Heart left ventricle (tissue), 16 donors: ENCODE results near the gene FBXL17. TPM values are rescaled to one million over a fixed set of nuclear protein-coding genes. Genes with fewer than 3 reads are reported as not detected.
A peak's percentile ranks its signal among the peaks of the same experiment; 100 is the strongest.

Experiments used
- ATAC-seq, 4 donors: fragments of 200-7000 bp; cut with Tn5 transposase; one replicate each; pipeline ENCODE4 v1.9.1; 2020 to 2022; ENCODE audit warnings: moderate library complexity in 4 of 4, mild to moderate bottlenecking in 3 of 4, moderate number of reproducible peaks in 1 of 4
- DNase-seq, 5 donors: peaks; one replicate each; pipeline ENCODE4 v3.0.0-alpha.2; 2020
- H3K27ac ChIP-seq, 12 donors: fragments of 200-600 bp; sonication (generic) in 4 of 12; one replicate each; pipeline versions ENCODE4 v1.5.0 to v1.8.0; 2016 to 2022; ENCODE audit warnings: mild to moderate bottlenecking in 2 of 12
- H3K27me3 ChIP-seq, 9 donors: fragments of 200-600 bp; sonication (generic) in 2 of 9; one replicate each; pipeline versions ENCODE4 v1.5.1 to v1.8.0; 2016 to 2022; ENCODE audit warnings: mild to moderate bottlenecking in 3 of 9
- H3K36me3 ChIP-seq, 9 donors: fragments of 200-600 bp; sonication (generic) in 2 of 9; one replicate each; pipeline versions ENCODE4 v1.5.0 to v1.8.0; 2018 to 2022; ENCODE audit warnings: mild to moderate bottlenecking in 2 of 9
- H3K4me1 ChIP-seq, 12 donors: fragments of 200-600 bp; sonication (generic) in 4 of 12; one replicate each; pipeline versions ENCODE4 v1.5.0 to v1.8.0; 2016 to 2022; ENCODE audit warnings: mild to moderate bottlenecking in 3 of 12
- H3K4me3 ChIP-seq, 12 donors: fragments of 200-600 bp; sonication (generic) in 4 of 12; one replicate each; pipeline versions ENCODE4 v1.5.0 to v1.8.0; 2017 to 2022; ENCODE audit warnings: mild to moderate bottlenecking in 9 of 12, moderate library complexity in 4 of 12
- H3K9me3 ChIP-seq, 12 donors: fragments of 200-600 bp; sonication (generic) in 4 of 12; one replicate each; pipeline versions ENCODE4 v1.5.0 to v1.8.0; 2016 to 2022; ENCODE audit warnings: mild to moderate bottlenecking in 1 of 12
- POLR2A ChIP-seq, 2 donors: fragments of 450-650 bp; IDR thresholded peaks; one replicate each; pipeline ENCODE4 v1.6.1; 2017; ENCODE audit warnings: antibody characterized with exemption in 2 of 2, mild to moderate bottlenecking in 2 of 2, moderate library complexity in 2 of 2
- WGBS, 4 donors: extraction: QIAGEN DNeasy Blood & Tissue Kit in 2 of 4; methylation state at CpG; one replicate each; pipeline versions ENCODE4 v1.1.5 to v1.1.7; 2013 to 2018; 5-methylcytosine and 5-hydroxymethylcytosine counted together
- intact Hi-C, 10 donors: fragments of 100-400 bp; cut with DNase I; formaldehyde crosslinking; loops; one replicate each; pipeline versions ENCODE4 v1.11.1 to v1.14.2; 2022
- polyA plus RNA-seq, 2 donors: library from polyadenylated mRNA; stranded (reverse); fragments of 200-250 nt; gene quantifications; one replicate each; pipeline ENCODE4 v1.2.3, GENCODE V29; 2013
- total RNA-seq, 9 donors: library from RNA; depleted of rRNA in 2 of 9; stranded (reverse); fragments of >200 nt in 2 of 9; fragmentation: NEBNext Ultra II Directional in 3 of 9; extraction: Animal tissue kit (Norgen Biotek cat#: 25700) in 3 of 9; gene quantifications; one replicate each; pipeline versions ENCODE4 v1.1.0 to v1.2.4, GENCODE V29; 2016 to 2023
- TF ChIP-seq, protein P1 (sequence below), 12 donors: fragments of 200-600 bp; sonication (generic) in 4 of 12; IDR thresholded peaks; one replicate each; pipeline versions ENCODE4 v1.5.0 to v1.8.0; 2018 to 2022; ENCODE audit warnings: antibody characterized with exemption in 12 of 12, mild to moderate bottlenecking in 5 of 12
- donor health status: ischemic (EF 13 %, LVEDD 7.1; RV severe dilation, severe dysfunction).
- donor health status: healthy with polysubstance abuse.
- donor health status: DM: no; HTN: yes; CAD: no.
- donor health status: DM: no; HTN: no; CAD: no.
- donor health status: ischemic (EF 25% LVEDD 6.9; RV normal size, moderate dysfunction).
- donor health status: ischemic (EF 25% LVEDD 5.7; RV mildly dilated, moderate dysfunction).
- donor health status: healthy.
- donor health status: DM: yes; HTN: yes; CAD: no.
- donor health status: ischemic (EF 35%, LVEDD 5.7; RV mildly dilated, moderate dysfunction).
- donor health status: nonischemic (EF 11% LVEDD 7.7; RV severe dilation, severe dysfunction).
- donor health status: DM: yes; HTN: yes; CAD: no.
- donor health status: PGD.
- donor health status: ischemic (EF 29% LVEDD 5.4; RV normal size, mild dysfunction).
- donor health status: nonischemic (EF 23%, LVEDD 6.1; RV moderate dilation, normal function).

The FBXL17 gene
- total and polyA plus RNA-seq, 11 donors = 10.2 to 39.4 (median 33.1) TPM

DNA sequence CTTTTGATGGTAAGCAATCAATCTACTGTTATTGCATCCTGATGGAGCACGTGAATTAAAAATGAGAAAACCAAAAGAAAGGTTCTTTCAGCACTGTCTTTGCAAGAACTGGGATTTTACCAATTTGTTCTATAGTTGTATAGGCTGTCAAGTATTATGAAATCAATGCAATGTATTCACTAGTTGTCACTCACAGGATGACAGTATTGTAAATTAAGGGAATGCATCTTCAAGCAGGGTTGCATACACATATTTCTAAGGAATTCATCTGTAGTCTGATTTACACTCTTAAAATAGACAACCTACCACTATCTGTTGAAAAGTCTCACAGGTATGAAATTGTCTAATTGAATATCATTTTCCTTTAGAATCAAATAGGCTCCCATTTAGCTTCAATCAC lies 252.8 kb downstream of the FBXL17 start:
- intact Hi-C loops = no loop called here
- WGBS, 4 donors = 96 to 99% (median 97%) methylated on average over 1 of the region's 1 CpG
- no peaks in the 10 kb centered on the region for H3K36me3 ChIP-seq

DNA sequence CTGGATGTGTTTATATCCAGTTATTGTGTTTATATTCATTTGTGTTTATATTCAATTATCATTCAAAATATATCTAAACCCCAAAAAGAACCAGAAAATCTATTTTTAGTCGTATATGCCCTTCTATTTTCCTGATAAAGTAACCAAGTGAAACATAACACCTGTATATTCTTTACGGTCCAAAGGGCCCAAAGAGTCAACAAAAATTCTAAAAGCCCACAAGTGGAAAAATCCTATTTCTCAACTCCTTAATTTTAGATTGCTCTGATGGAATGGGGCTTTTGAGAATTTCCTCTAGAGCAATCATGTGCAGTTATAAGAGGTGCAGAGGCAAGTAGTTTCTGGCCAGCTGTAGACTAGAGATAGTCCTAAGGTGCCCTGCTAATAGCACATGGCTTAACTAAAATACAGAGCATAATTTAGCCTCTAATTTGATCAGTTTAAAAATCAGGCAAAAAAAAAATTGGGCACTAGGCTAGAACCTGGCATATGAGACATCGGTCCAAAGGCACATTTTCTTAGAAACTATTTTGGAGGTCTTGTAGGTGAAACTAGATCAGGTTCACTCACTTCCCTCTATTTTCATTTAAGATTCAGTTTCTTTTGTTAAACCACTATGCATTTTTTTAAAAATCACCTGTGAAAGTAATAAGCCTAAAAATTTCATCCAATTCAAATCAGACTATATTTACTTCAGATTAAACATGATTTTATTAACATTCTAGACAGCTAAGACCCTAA lies 256.0 kb downstream of the FBXL17 start:
- Histone ChIP-seq H3K27me3 (no peaks in the 10 kb centered on the region), H3K4me3 (no peak overlapping the region), H3K36me3 (no peaks in the 10 kb centered on the region), H3K4me1 (peaks cover 0 to 13% (median 0%) of the 10 kb centered on the region in 12 donors), H3K27ac (no peak overlapping the region), H3K9me3 (no peaks in the 10 kb centered on the region)
- DNase-seq (no peak), ATAC-seq (peak in 1 of 4 donors; percentile 39)
- TF ChIP-seq, protein P1, sequence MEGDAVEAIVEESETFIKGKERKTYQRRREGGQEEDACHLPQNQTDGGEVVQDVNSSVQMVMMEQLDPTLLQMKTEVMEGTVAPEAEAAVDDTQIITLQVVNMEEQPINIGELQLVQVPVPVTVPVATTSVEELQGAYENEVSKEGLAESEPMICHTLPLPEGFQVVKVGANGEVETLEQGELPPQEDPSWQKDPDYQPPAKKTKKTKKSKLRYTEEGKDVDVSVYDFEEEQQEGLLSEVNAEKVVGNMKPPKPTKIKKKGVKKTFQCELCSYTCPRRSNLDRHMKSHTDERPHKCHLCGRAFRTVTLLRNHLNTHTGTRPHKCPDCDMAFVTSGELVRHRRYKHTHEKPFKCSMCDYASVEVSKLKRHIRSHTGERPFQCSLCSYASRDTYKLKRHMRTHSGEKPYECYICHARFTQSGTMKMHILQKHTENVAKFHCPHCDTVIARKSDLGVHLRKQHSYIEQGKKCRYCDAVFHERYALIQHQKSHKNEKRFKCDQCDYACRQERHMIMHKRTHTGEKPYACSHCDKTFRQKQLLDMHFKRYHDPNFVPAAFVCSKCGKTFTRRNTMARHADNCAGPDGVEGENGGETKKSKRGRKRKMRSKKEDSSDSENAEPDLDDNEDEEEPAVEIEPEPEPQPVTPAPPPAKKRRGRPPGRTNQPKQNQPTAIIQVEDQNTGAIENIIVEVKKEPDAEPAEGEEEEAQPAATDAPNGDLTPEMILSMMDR (IDR thresholded peaks at IDR 0.05) = no peak
- TF ChIP-seq POLR2A (IDR thresholded peaks at IDR 0.05) = no peak
- intact Hi-C loops = no loop called here
- WGBS, 4 donors = 72 to 94% (median 83%) methylated on average over 3 of the region's 3 CpGs

More for the DNA sequence above, 252.8 kb downstream of the FBXL17 start:
- no peaks in the 10 kb centered on the region for H3K27me3 ChIP-seq
- no peak overlapping the region for H3K4me3 ChIP-seq
- no peaks in the 10 kb centered on the region for H3K4me1 ChIP-seq
- no peaks in the 10 kb centered on the region for H3K9me3 ChIP-seq
- DNase-seq (no peak), ATAC-seq (no peak)
- H3K27ac ChIP-seq = no peak overlapping the region
- TF ChIP-seq, protein P1 (IDR thresholded peaks at IDR 0.05) = no peak
- TF ChIP-seq POLR2A (IDR thresholded peaks at IDR 0.05) = no peak

DNA sequence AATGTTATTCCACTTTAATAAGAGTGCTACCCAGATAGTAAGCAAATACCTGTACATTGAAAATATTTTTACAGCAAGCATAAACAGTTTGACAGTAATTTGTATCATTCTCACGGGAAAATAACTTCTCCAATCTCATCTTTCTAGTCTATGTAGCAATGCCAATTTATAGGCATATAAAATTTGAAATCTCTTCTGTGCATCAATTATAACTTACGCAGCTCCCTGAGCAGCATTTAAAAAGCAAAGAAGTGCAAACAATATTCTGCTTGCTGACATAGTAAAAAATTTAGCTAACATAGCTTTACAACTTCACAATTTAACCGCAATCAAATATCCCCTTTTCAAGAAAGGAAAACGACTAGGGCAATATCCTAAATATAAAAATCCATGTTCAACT lies 257.3 kb downstream of the FBXL17 start:
- Histone ChIP-seq H3K4me3 (no peak overlapping the region), H3K4me1 (peaks cover 0 to 13% (median 0%) of the 10 kb centered on the region in 12 donors), H3K27me3 (no peaks in the 10 kb centered on the region), H3K27ac (no peak overlapping the region), H3K9me3 (no peaks in the 10 kb centered on the region), H3K36me3 (peaks cover 0 to 3% (median 0%) of the 10 kb centered on the region in 9 donors)
- ATAC-seq = no peak
- intact Hi-C loops = no loop called here
- no peak for DNase-seq
- TF ChIP-seq, protein P1 (IDR thresholded peaks at IDR 0.05) = no peak
- TF ChIP-seq POLR2A (IDR thresholded peaks at IDR 0.05) = no peak
- 91 to 97% (median 93%) methylated on average over 4 of the region's 4 CpGs for WGBS, 4 donors

DNA sequence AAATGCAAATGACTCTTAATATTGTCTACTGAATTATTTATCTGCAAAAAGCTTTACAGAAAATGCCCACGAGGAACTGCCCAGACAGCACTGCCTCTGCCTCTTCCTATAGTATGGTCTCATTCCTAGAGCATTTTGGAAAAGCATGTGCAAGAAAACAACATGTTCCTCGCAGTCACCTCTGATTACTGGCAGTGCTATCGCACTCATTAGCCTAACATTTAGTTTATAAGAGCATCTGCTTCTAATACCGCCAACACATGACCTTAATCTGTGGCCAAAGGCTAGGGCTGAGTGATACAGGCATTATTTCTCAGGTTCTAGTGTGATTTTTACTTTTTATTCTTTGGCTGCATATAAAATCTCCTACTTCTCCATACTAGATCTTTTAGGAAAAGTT lies 259.2 kb downstream of the FBXL17 start:
- Histone ChIP-seq H3K9me3 (no peaks in the 10 kb centered on the region), H3K4me3 (no peak overlapping the region), H3K27ac (no peak overlapping the region), H3K27me3 (no peaks in the 10 kb centered on the region), H3K36me3 (peaks cover 0 to 3% (median 0%) of the 10 kb centered on the region in 9 donors), H3K4me1 (peaks cover 0 to 18% (median 0%) of the 10 kb centered on the region in 12 donors)
- WGBS, 4 donors = 37 to 64% (median 54%) methylated on average over 4 of the region's 4 CpGs
- TF ChIP-seq, protein P1 (IDR thresholded peaks at IDR 0.05) = no peak
- TF ChIP-seq POLR2A (IDR thresholded peaks at IDR 0.05) = no peak
- intact Hi-C loops = no loop called here
- DNase-seq = no peak
- ATAC-seq = peak; percentile 54 to 80 (median 58)
